Testis (tissue), 3 donors: Measurements from ENCODE around the gene DGAT2. TPM values are rescaled to one million over a fixed set of nuclear protein-coding genes. Genes with fewer than 3 reads are reported as not detected.

ENCODE experiments used
- DNase-seq: peaks from one replicate; pipeline ENCODE4 v3.0.0-alpha.2; 2019
- H3K27ac ChIP-seq, 2 donors: fragments of 200-600 bp; sonication (generic); one replicate each; pipeline ENCODE4 v1.5.1; 2019
- H3K27me3 ChIP-seq: fragments of 200-600 bp; sonication (generic); one replicate; pipeline ENCODE4 v1.5.1; 2019
- H3K36me3 ChIP-seq: fragments of 200-600 bp; sonication (generic); one replicate; pipeline ENCODE4 v1.5.1; 2017; ENCODE audit warnings: low read depth; ENCODE audit errors: missing control alignments
- H3K4me1 ChIP-seq: fragments of 200-600 bp; sonication (generic); one replicate; pipeline ENCODE4 v1.5.1; 2019
- H3K4me3 ChIP-seq, 2 donors: fragments of 200-600 bp; sonication (generic); one replicate each; pipeline ENCODE4 v1.5.1; 2017 to 2019
- H3K9me3 ChIP-seq: fragments of 200-600 bp; sonication (generic); one replicate; pipeline ENCODE4 v1.5.1; 2017
- CTCF ChIP-seq, 3 experiments: fragments of 450-650 bp in 2 of 3; fragments of 200-600 bp in 1 of 3; sonication (generic) in 1 of 3; IDR thresholded peaks; one replicate each; pipeline ENCODE4 v1.5.1; 2016 to 2019; ENCODE audit warnings: antibody characterized with exemption in 3 of 3, mild to moderate bottlenecking in 2 of 3, moderate library complexity in 1 of 3
- POLR2A ChIP-seq: fragments of 450-650 bp; IDR thresholded peaks from one replicate; pipeline ENCODE4 v1.6.1; 2017; ENCODE audit warnings: antibody characterized with exemption, mild to moderate bottlenecking, moderate library complexity
- WGBS, 2 donors: methylation state at CpG; one replicate each; pipeline ENCODE4 v1.1.5; 2018; 5-methylcytosine and 5-hydroxymethylcytosine counted together
- intact Hi-C: fragments of 100-400 bp; cut with DNase I; formaldehyde crosslinking; loops from one replicate; pipeline ENCODE4 v1.15.1; 2023; ENCODE audit warnings: low total_unique reads
- polyA plus RNA-seq: library from polyadenylated mRNA; stranded (reverse); fragments of 350-450 nt; fragmentation: Illumina TruSeq; extraction: RNeasy Lipid Tissue Mini Kit (QIAGEN cat#74804); gene quantifications from one replicate; pipeline ENCODE4 v1.2.3, GENCODE V29; 2014; ENCODE audit warnings: low read depth, low replicate concordance; ENCODE audit not compliant: insufficient read depth
- total RNA-seq, 2 donors: library from RNA; depleted of rRNA; stranded (reverse); fragments of >200 nt; gene quantifications; one replicate each; pipeline ENCODE4 v1.2.3, GENCODE V29; 2016

DGAT2 gene
- total and polyA plus RNA-seq, 3 donors from 2014 or later = 40.9 to 77.6 (median 54.6) TPM

- H3K4me3 ChIP-seq = no peak overlapping the region
- no peaks in the 10 kb centered on the region for H3K4me1 ChIP-seq
- H3K27me3 ChIP-seq = no peaks in the 10 kb centered on the region
- WGBS, 2 donors = 78 to 95% methylated on average over 3 to 4 of the region's 4 CpGs
- intact Hi-C loops = no loop called here
- H3K9me3 ChIP-seq = no peaks in the 10 kb centered on the region
- TF ChIP-seq POLR2A (no peak), CTCF (IDR thresholded peaks at IDR 0.05) (no peak)
- DNase-seq = no peak
- no peaks in the 10 kb centered on the region for H3K36me3 ChIP-seq
- no peak overlapping the region for H3K27ac ChIP-seq
Observed at GRCh38 chr11:75795276-75796090, 26.9 kb downstream of the DGAT2 start.

DNA sequence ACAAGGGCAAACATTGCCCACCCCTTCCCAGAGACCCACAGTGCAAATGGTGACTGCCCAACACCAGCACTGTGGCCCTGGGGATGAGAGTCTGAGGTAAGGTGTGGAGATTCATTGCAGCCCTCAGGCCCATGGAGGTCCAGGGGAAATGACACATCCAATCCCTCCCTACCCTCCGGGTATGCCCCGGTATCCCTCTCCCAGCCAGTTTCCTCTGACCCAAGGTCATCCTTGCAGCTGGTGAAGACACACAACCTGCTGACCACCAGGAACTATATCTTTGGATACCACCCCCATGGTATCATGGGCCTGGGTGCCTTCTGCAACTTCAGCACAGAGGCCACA, 27.5 kb downstream of the DGAT2 start:
- no peak for DNase-seq
- 94 to 100% methylated on average over 2 of the region's 2 CpGs for WGBS, 2 donors
- intact Hi-C loops = no loop called here

DNA sequence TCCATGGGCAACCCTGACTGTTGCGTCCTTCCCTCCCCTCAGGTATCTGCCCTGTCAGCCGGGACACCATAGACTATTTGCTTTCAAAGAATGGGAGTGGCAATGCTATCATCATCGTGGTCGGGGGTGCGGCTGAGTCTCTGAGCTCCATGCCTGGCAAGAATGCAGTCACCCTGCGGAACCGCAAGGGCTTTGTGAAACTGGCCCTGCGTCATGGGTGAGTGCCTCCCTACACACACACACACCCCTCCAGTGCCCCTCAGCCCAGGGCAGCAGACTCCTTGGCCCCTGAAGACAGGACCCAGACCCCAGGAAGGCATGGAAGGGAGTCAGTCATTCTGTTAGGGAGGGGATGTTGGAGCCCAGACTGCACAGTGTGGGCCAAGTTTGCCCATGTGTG, 28.5 kb downstream of the DGAT2 start:
- Histone ChIP-seq H3K27ac (no peak overlapping the region), H3K27me3 (no peaks in the 10 kb centered on the region), H3K4me3 (no peak overlapping the region), H3K4me1 (no peaks in the 10 kb centered on the region), H3K36me3 (no peaks in the 10 kb centered on the region), H3K9me3 (no peaks in the 10 kb centered on the region)
- TF ChIP-seq POLR2A (no peak), CTCF (IDR thresholded peaks at IDR 0.05) (no peak)
- intact Hi-C loops = no loop called here
- DNase-seq = no peak
- WGBS, 2 donors = 88 to 100% methylated on average over 2 to 8 of the region's 8 CpGs

More for the DNA sequence above, 27.5 kb downstream of the DGAT2 start:
- Histone ChIP-seq H3K36me3 (no peaks in the 10 kb centered on the region), H3K27me3 (no peaks in the 10 kb centered on the region), H3K27ac (no peak overlapping the region), H3K4me1 (no peaks in the 10 kb centered on the region), H3K4me3 (no peak overlapping the region), H3K9me3 (no peaks in the 10 kb centered on the region)
- no peak for TF ChIP-seq POLR2A
- no peak for TF ChIP-seq CTCF (IDR thresholded peaks at IDR 0.05)

DNA sequence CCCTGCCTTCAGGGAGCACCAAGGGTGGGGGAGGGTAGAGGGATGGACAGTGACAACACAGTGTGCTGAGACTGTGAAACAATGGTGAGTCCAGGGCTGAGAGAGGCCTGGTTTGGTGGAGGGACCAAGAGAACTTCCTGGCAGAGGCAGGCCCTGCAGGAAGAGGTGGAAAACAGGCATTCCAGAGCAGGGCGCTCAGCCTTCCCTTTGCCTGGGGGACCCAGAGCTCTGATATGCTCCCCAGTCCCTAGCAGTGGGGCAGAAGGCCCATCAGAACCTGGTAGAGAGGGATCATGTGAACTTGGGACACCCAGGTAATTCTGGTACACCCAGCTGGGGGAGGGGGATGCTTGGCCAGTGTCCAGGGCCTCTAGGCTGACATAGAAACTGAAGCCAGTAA, 29.2 kb downstream of the DGAT2 start:
- no peak overlapping the region for H3K27ac ChIP-seq
- no peaks in the 10 kb centered on the region for H3K27me3 ChIP-seq
- H3K9me3 ChIP-seq = no peaks in the 10 kb centered on the region
- 100% methylated on average over 1 of the region's 1 CpG; no CpG with 5 or more reads in 1 of the 2 donors for WGBS, 2 donors
- H3K4me3 ChIP-seq = no peak overlapping the region
- no peak for TF ChIP-seq POLR2A
- no peak for TF ChIP-seq CTCF (IDR thresholded peaks at IDR 0.05)
- intact Hi-C loops = no loop called here
- no peaks in the 10 kb centered on the region for H3K4me1 ChIP-seq
- H3K36me3 ChIP-seq = no peaks in the 10 kb centered on the region
- no peak for DNase-seq
